Thyroid gland (tissue), 4 donors: Measurements from ENCODE around the gene ARL3. TPM values are rescaled to one million over a fixed set of nuclear protein-coding genes. Genes with fewer than 3 reads are reported as not detected.

Source experiments
- DNase-seq, 2 donors: peaks; one replicate each; pipeline ENCODE4 v3.0.0-alpha.2; 2019
- H3K27ac ChIP-seq, 3 donors: fragments of 200-600 bp; sonication (generic); 1 replicate in 2 of 3; 2 replicates in 1 of 3; pipeline ENCODE4 v1.5.1; 2016 to 2019; ENCODE audit warnings: mild to moderate bottlenecking in 1 of 3, moderate library complexity in 1 of 3
- H3K27me3 ChIP-seq: fragments of 200-600 bp; sonication (generic); one replicate; pipeline ENCODE4 v1.5.1; 2019
- H3K36me3 ChIP-seq, 2 donors: fragments of 200-600 bp; sonication (generic); one replicate each; pipeline ENCODE4 v1.5.1; 2016 to 2019
- H3K4me1 ChIP-seq, 2 donors: fragments of 200-600 bp; sonication (generic); one replicate each; pipeline ENCODE4 v1.5.1; 2017 to 2019
- H3K4me3 ChIP-seq, 3 donors: fragments of 200-600 bp; sonication (generic); replicated peaks in 1 of 3; 1 replicate in 2 of 3; 2 replicates in 1 of 3; pipeline ENCODE4 v1.5.1; 2016; ENCODE audit warnings: mild to moderate bottlenecking in 1 of 3
- H3K9me3 ChIP-seq: fragments of 200-600 bp; sonication (generic); one replicate; pipeline ENCODE4 v1.5.1; 2017
- CTCF ChIP-seq, 6 experiments: fragments of 200-600 bp in 3 of 6; fragments of 450-650 bp in 3 of 6; sonication (generic) in 3 of 6; IDR thresholded peaks; one replicate each; pipeline ENCODE4 v1.5.1; 2016 to 2019; ENCODE audit warnings: antibody characterized with exemption in 6 of 6, mild to moderate bottlenecking in 2 of 6, inconsistent platforms in 1 of 6, moderate library complexity in 1 of 6
- POLR2A ChIP-seq, 2 donors: fragments of 450-650 bp; IDR thresholded peaks; one replicate each; pipeline ENCODE4 v1.6.1; 2017; ENCODE audit warnings: antibody characterized with exemption in 2 of 2, mild to moderate bottlenecking in 2 of 2, moderate library complexity in 1 of 2
- WGBS, 2 donors: methylation state at CpG; one replicate each; pipeline ENCODE4 v1.1.5; 2017; 5-methylcytosine and 5-hydroxymethylcytosine counted together
- intact Hi-C: fragments of 100-400 bp; cut with DNase I; formaldehyde crosslinking; loops from one replicate; pipeline ENCODE4 v1.15.1; 2023
- total RNA-seq, 4 donors: library from RNA; depleted of rRNA; stranded (reverse); fragments of >200 nt; gene quantifications; one replicate each; pipeline ENCODE4 v1.2.3, GENCODE V29; 2016

ARL3 gene
- total RNA-seq, 4 donors from 2014 or later, result 6.6 to 13.4 (median 10.2) TPM

GRCh38 chr10:102626026-102626685 lies 88.0 kb downstream of the ARL3 start:
- Histone ChIP-seq H3K27me3 (no peaks in the 10 kb centered on the region), H3K4me1 (peaks cover 20 to 64% of the 10 kb centered on the region in 2 donors), H3K36me3 (no peaks in the 10 kb centered on the region), H3K4me3 (no peak overlapping the region), H3K9me3 (no peaks in the 10 kb centered on the region), H3K27ac (no peak overlapping the region)
- DNase-seq, result no peak
- WGBS, 2 donors, result 74 to 77% methylated on average over 10 of the region's 10 CpGs
- no peak for TF ChIP-seq CTCF (IDR thresholded peaks at IDR 0.05)
- TF ChIP-seq POLR2A (IDR thresholded peaks at IDR 0.05), result no peak
- intact Hi-C loops, result no loop called here

- DNase-seq, result peak; percentile 29 to 35
- Histone ChIP-seq H3K27ac (no peak overlapping the region), H3K4me3 (no peak overlapping the region), H3K4me1 (peaks cover 19 to 74% of the 10 kb centered on the region in 2 donors), H3K27me3 (no peaks in the 10 kb centered on the region), H3K36me3 (no peaks in the 10 kb centered on the region), H3K9me3 (no peaks in the 10 kb centered on the region)
- intact Hi-C loops, result no loop called here
- WGBS, 2 donors, result 74 to 80% methylated on average over 12 of the region's 12 CpGs
- TF ChIP-seq CTCF (IDR thresholded peaks at IDR 0.05) (no peak), POLR2A (IDR thresholded peaks at IDR 0.05) (no peak)
These were observed 89.2 kb downstream of the ARL3 start for GRCh38 chr10:102624751-102625645.

- no peak overlapping the region for H3K4me3 ChIP-seq
- H3K27ac ChIP-seq, result no peak overlapping the region
- H3K4me1 ChIP-seq, result peaks cover 13 to 74% of the 10 kb centered on the region in 2 donors
- TF ChIP-seq POLR2A (IDR thresholded peaks at IDR 0.05), result no peak
- TF ChIP-seq CTCF (IDR thresholded peaks at IDR 0.05), result no peak
- no peaks in the 10 kb centered on the region for H3K9me3 ChIP-seq
- intact Hi-C loops, result no loop called here
- H3K36me3 ChIP-seq, result no peaks in the 10 kb centered on the region
- WGBS, 2 donors, result 86 to 91% methylated on average over 3 of the region's 3 CpGs
- no peak for DNase-seq
- H3K27me3 ChIP-seq, result no peaks in the 10 kb centered on the region
These were observed 90.1 kb downstream of the ARL3 start for GRCh38 chr10:102624094-102624493.

Other genes with a start within 250 kb of the ARL3 start
- gene ACTR1A, start 211.7 kb downstream of the ARL3 start, total RNA-seq, result 100 to 1,000 TPM in 3 of 4 donors, 10 to 100 TPM in 1; 94.1 to 111 (median 103) TPM
- 1 to 10 TPM; 2.3 to 5.4 (median 4.4) TPM for gene SUFU, start 210.4 kb downstream of the ARL3 start, total RNA-seq
- 100 to 1,000 TPM; 138 to 187 (median 162) TPM for gene TRIM8, start 69.9 kb downstream of the ARL3 start, total RNA-seq
- 10 to 100 TPM in 3 of 4 donors, 1 to 10 TPM in 1; 5.1 to 38.4 (median 20.9) TPM for gene SFXN2, start 239 bp upstream of the ARL3 start, total RNA-seq
- 100 to 1,000 TPM; 194 to 384 (median 314) TPM for gene WBP1L, start 29.6 kb upstream of the ARL3 start, total RNA-seq
- gene CYP17A1, start 123.0 kb upstream of the ARL3 start, total RNA-seq, result 10 to 100 TPM in 3 of 4 donors, 1 to 10 TPM in 1; 4.0 to 29.1 (median 15.9) TPM
- gene BORCS7, start 139.9 kb upstream of the ARL3 start, total RNA-seq, result 100 to 1,000 TPM in 2 of 4 donors, 10 to 100 TPM in 2; 77.4 to 134 (median 93.8) TPM
- gene AS3MT, start 155.1 kb upstream of the ARL3 start, total RNA-seq, result 10 to 100 TPM in 2 of 4 donors, 1 to 10 TPM in 2; 9.8 to 19.2 (median 13.5) TPM
- 10 to 100 TPM; 15.2 to 19.2 (median 15.9) TPM for gene CNNM2, start 203.9 kb upstream of the ARL3 start, total RNA-seq